Peyer's patch (tissue), 4 donors: ENCODE measurements around the gene IRF2. TPM values are rescaled to one million over a fixed set of nuclear protein-coding genes. Genes with fewer than 3 reads are reported as not detected.
A peak's percentile ranks its signal among the peaks of the same experiment; 100 is the strongest.
"Not testable (repeated sequence)": the region's sequence is repeated elsewhere in the genome, so short reads cannot be mapped to it uniquely, and the experiment has no call there.

Experiments used
- DNase-seq, 3 donors: peaks; one replicate each; pipeline ENCODE4 v3.0.0-alpha.2; 2017 to 2019
- H3K27ac ChIP-seq, 4 donors: fragments of 200-600 bp; sonication (generic); one replicate each; pipeline ENCODE4 v1.5.1; 2016 to 2019
- H3K27me3 ChIP-seq, 2 donors: fragments of 200-600 bp; sonication (generic); one replicate each; pipeline ENCODE4 v1.5.1; 2019
- H3K36me3 ChIP-seq, 3 donors: fragments of 200-600 bp; sonication (generic); one replicate each; pipeline ENCODE4 v1.5.1; 2016 to 2019
- H3K4me1 ChIP-seq, 4 donors: fragments of 200-600 bp; sonication (generic); one replicate each; pipeline ENCODE4 v1.5.1; 2016 to 2019
- H3K4me3 ChIP-seq, 4 donors: fragments of 200-600 bp; sonication (generic); 1 replicate in 3 of 4; 2 replicates in 1 of 4; pipeline ENCODE4 v1.5.1; 2016 to 2019; ENCODE audit warnings: mild to moderate bottlenecking in 1 of 4
- H3K9me3 ChIP-seq, 4 donors: fragments of 200-600 bp; sonication (generic); one replicate each; pipeline ENCODE4 v1.5.1; 2016 to 2019; ENCODE audit warnings: mild to moderate bottlenecking in 1 of 4
- CTCF ChIP-seq, 6 experiments: fragments of 450-650 bp in 4 of 6; fragments of 200-600 bp in 2 of 6; sonication (generic) in 1 of 6; IDR thresholded peaks; one replicate each; pipeline ENCODE4 v1.5.1; 2017 to 2019; ENCODE audit warnings: antibody characterized with exemption in 6 of 6, mild to moderate bottlenecking in 3 of 6, moderate library complexity in 1 of 6
- POLR2A ChIP-seq, 2 donors: fragments of 450-650 bp; IDR thresholded peaks; one replicate each; pipeline ENCODE4 v1.5.1; 2017; ENCODE audit warnings: antibody characterized with exemption in 2 of 2, mild to moderate bottlenecking in 2 of 2, moderate library complexity in 2 of 2
- total RNA-seq, 4 donors: library from RNA; depleted of rRNA; stranded (reverse); fragments of >200 nt; gene quantifications; one replicate each; pipeline ENCODE4 v1.1.0, GENCODE V29; 2016

IRF2 gene
- total RNA-seq, 4 donors from 2014 or later: 28.0 to 42.8 (median 39.2) TPM

- no peak for DNase-seq
- Histone ChIP-seq H3K4me1 (peaks cover 5 to 60% (median 14%) of the 10 kb centered on the region in 4 donors), H3K27me3 (no peaks in the 10 kb centered on the region), H3K36me3 (no peaks in the 10 kb centered on the region), H3K9me3 (no peaks in the 10 kb centered on the region), H3K4me3 (no peak overlapping the region), H3K27ac (peak overlapping the region; percentile 11 to 94 (median 36))
- TF ChIP-seq POLR2A (IDR thresholded peaks at IDR 0.05): no peak
- TF ChIP-seq CTCF (IDR thresholded peaks at IDR 0.05): no peak
These were observed 129.3 kb downstream of the IRF2 start for GRCh38 chr4:184344899-184345572.

- no peak for TF ChIP-seq CTCF (IDR thresholded peaks at IDR 0.05)
- TF ChIP-seq POLR2A (IDR thresholded peaks at IDR 0.05): no peak
These were observed 129.9 kb downstream of the IRF2 start for GRCh38 chr4:184344435-184344834.

GRCh38 chr4:184343502-184344177 is 130.7 kb downstream of the IRF2 start:
- H3K4me3 ChIP-seq: peak overlapping the region; percentile 43 to 67 (median 52)
- H3K4me1 ChIP-seq: peaks cover 5 to 49% (median 14%) of the 10 kb centered on the region in 4 donors
- H3K27me3 ChIP-seq: no peaks in the 10 kb centered on the region
- TF ChIP-seq CTCF (IDR thresholded peaks at IDR 0.05): no peak
- TF ChIP-seq POLR2A (IDR thresholded peaks at IDR 0.05): peak; percentile 52 to 70
- peak overlapping the region; percentile 61 to 86 (median 73) for H3K27ac ChIP-seq
- H3K9me3 ChIP-seq: no peaks in the 10 kb centered on the region
- H3K36me3 ChIP-seq: no peaks in the 10 kb centered on the region
- DNase-seq: peak; percentile 60 to 85 (median 84)

More at GRCh38 chr4:184344435-184344834, 129.9 kb downstream of the IRF2 start:
- H3K4me3 ChIP-seq: no peak overlapping the region
- DNase-seq: no peak
- H3K27ac ChIP-seq: peak overlapping the region in 3 of 4 donors; percentile 11 to 37 (median 36)
- no peaks in the 10 kb centered on the region for H3K36me3 ChIP-seq
- peaks cover 5 to 54% (median 14%) of the 10 kb centered on the region in 4 donors for H3K4me1 ChIP-seq
- H3K27me3 ChIP-seq: no peaks in the 10 kb centered on the region
- H3K9me3 ChIP-seq: no peaks in the 10 kb centered on the region

GRCh38 chr4:184342857-184343237 is 131.5 kb downstream of the IRF2 start:
- not testable (repeated sequence) for H3K36me3 ChIP-seq, H3K27me3 ChIP-seq, DNase-seq, H3K9me3 ChIP-seq
- H3K4me3 ChIP-seq: peak overlapping the region in 1 of 4 donors; percentile 67
- H3K27ac ChIP-seq: peak overlapping the region; percentile 61 to 86 (median 73)
- H3K4me1 ChIP-seq: peaks cover 0 to 45% (median 9%) of the 10 kb centered on the region in 4 donors

- Histone ChIP-seq H3K27ac (peak overlapping the region in 2 of 4 donors; percentile 50 to 86), H3K9me3 (peaks cover 0 to 6% (median 0%) of the 10 kb centered on the region in 4 donors), H3K36me3 (no peaks in the 10 kb centered on the region), H3K4me1 (peaks cover 0 to 40% (median 5%) of the 10 kb centered on the region in 4 donors), H3K4me3 (no peak overlapping the region), H3K27me3 (no peaks in the 10 kb centered on the region)
- DNase-seq: no peak
- no peak for TF ChIP-seq CTCF (IDR thresholded peaks at IDR 0.05)
- TF ChIP-seq POLR2A (IDR thresholded peaks at IDR 0.05): no peak
These were observed 132.0 kb downstream of the IRF2 start for GRCh38 chr4:184342167-184342856.

GRCh38 chr4:184339398-184340193 is 134.8 kb downstream of the IRF2 start:
- not testable (repeated sequence) for H3K9me3 ChIP-seq, H3K4me3 ChIP-seq, H3K36me3 ChIP-seq, H3K27me3 ChIP-seq, DNase-seq, H3K27ac ChIP-seq
- peaks cover 0 to 14% (median 1%) of the 10 kb centered on the region in 4 donors for H3K4me1 ChIP-seq
